GM19193 (cell line): ENCODE measurements around the gene AEBP1.

Experiments used
- POLR2A ChIP-seq: IDR thresholded peaks from 4 replicates; pipeline ENCODE4 v1.6.1; 2011; ENCODE audit not compliant: insufficient read depth, insufficient read length; ENCODE audit errors: extremely low read depth

The AEBP1 gene

GRCh38 chr7:44102846-44103565, 1.1 kb upstream of the AEBP1 start:
- TF ChIP-seq POLR2A: no peak

DNA sequence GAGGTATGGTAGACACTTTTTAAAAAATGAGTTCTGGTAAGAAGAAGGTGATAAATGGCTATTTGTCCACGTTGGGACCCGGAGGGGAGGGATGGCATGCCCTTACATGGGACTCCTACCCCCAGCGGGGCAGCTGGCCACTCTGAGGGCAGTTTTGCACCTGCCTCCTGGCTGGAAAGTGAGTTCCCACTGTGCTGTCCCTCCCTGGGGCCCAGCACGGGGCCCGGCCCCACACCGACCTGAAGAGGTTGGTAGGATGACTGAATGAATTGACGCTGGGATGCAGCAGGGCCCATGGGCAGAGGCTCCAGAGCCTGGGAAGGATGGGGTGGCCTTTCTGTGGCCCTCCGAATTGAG, 601 bp upstream of the AEBP1 start:
- no peak for TF ChIP-seq POLR2A

GRCh38 chr7:44104860-44105771, 971 bp downstream of the AEBP1 start:
- TF ChIP-seq POLR2A: no peak

DNA sequence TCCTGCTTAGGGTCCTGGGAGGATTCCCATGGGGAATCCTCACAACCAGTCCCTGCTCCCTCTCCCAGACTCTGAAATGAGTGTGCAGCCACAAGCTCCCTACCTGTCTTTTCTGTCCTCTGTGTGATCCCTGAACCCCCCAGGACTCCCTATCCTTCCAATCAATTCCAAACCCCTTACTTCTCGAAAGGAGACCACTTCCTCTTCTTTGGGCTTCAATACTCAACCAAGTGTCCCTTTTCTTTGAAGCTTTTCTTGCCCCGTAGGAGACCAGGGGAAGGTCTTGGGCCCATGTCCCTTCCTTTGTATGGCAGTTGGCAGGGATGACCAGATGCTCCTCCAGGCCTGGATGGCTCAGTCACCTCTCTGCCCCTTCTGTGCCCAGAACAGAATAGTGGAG, 1.7 kb downstream of the AEBP1 start:
- no peak for TF ChIP-seq POLR2A

DNA sequence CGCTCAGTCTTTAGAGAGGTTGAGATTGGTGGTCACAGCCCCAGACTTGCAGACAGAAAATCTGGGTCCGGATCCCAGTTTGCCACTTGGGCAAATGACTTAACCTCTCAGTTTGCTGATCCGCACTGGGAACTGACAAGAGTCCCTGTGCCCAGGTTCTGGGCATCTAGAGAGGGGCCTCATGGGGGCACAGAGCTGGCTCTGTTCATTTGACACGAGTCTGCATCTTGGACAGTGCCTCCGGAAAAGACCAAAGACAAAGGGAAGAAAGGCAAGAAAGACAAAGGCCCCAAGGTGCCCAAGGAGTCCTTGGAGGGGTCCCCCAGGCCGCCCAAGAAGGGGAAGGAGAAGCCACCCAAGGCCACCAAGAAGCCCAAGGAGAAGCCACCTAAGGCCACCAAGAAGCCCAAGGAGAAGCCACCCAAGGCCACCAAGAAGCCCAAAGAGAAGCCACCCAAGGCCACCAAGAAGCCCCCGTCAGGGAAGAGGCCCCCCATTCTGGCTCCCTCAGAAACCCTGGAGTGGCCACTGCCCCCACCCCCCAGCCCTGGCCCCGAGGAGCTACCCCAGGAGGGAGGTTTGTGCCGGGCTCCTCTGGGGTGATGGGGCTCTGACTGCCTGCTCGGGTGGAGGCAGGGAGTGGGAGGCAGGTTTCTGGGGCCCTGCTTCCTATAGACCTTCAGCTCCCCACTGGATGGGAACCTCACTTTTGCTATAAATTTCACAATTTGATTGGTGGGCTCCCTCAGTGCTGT, 2.3 kb downstream of the AEBP1 start:
- no peak for TF ChIP-seq POLR2A

- no peak for TF ChIP-seq POLR2A
Observed at GRCh38 chr7:44107116-44107960, 3.2 kb downstream of the AEBP1 start.

DNA sequence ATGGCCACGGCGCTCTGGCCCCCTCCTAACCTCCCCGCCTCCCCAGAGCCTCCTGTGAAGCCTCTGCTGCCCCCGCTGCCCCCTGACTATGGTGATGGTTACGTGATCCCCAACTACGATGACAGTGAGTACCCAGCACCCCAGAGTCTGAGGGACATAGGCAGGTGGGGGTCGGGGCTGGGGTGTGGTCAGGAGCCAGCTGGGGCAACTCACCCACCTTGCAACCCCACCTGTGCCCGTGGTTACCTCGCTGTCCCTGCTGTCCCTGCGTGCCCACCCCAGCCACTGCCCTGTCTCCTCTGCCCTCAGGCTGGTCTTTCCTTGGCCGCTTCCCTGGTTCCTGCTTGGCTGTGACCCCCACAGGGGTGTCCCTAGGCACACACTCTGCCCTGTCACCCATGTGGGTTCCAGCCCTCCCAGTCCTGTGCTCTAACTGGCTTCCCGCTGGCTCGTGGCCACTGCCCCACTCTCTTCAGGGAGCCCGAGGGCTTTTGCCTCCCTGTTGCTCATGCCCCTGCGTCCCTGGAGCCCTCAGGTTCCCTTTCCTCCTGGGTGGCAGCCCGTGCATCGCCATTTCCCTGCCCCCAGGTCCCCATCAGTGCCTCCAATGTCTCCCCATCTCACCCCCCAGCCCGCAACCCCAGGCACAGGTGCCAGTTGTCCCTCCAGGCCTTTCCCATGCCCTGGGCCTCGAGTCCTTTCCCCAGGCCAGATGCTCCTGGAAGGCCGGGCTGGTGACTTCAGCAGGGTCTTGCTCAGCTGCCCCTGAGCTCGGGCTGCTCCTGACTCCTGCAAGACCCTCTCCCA, 4.0 kb downstream of the AEBP1 start:
- no peak for TF ChIP-seq POLR2A

DNA sequence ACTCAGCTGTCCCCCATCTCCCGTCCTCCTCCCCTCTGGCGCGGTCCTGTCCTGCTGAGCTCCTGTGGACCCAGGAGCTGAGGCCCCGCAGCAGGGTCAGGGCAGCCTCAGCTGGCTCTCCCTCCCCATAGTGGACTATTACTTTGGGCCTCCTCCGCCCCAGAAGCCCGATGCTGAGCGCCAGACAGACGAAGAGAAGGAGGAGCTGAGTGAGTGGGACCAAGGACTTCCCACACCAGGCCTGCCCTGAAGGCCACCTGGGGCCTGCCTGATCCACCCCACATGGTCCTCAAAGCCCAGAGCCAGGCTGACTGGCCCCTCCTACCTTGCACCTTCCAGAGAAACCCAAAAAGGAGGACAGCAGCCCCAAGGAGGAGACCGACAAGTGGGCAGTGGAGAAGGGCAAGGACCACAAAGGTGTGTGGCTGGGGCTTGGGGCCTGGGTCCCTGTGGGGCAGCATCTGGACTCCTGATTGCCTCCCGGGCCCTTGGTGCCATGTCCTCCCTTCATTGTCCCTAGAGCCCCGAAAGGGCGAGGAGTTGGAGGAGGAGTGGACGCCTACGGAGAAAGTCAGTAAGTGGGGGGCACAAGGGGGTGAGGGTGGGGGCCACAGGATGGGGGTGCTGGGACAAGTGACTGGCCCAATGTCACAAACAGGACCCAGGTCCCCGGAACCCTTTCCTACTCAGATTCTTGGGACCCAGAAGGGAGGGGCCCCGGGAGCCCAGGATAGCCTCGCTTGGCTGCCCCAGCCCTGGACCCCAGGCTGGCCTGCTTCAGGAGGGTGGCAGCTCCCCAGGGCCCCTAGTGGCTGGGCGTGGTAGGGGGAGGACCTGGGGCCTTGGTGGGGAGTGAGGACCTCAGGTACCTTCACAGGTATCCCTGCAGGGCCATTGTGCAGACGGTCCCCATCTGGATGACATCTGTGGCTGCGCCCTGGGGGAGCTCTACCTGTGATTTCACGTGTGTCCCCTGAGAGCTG, 4.9 kb downstream of the AEBP1 start:
- TF ChIP-seq POLR2A: no peak

- no peak for TF ChIP-seq POLR2A
Observed at GRCh38 chr7:44109991-44110390, 5.8 kb downstream of the AEBP1 start.

DNA sequence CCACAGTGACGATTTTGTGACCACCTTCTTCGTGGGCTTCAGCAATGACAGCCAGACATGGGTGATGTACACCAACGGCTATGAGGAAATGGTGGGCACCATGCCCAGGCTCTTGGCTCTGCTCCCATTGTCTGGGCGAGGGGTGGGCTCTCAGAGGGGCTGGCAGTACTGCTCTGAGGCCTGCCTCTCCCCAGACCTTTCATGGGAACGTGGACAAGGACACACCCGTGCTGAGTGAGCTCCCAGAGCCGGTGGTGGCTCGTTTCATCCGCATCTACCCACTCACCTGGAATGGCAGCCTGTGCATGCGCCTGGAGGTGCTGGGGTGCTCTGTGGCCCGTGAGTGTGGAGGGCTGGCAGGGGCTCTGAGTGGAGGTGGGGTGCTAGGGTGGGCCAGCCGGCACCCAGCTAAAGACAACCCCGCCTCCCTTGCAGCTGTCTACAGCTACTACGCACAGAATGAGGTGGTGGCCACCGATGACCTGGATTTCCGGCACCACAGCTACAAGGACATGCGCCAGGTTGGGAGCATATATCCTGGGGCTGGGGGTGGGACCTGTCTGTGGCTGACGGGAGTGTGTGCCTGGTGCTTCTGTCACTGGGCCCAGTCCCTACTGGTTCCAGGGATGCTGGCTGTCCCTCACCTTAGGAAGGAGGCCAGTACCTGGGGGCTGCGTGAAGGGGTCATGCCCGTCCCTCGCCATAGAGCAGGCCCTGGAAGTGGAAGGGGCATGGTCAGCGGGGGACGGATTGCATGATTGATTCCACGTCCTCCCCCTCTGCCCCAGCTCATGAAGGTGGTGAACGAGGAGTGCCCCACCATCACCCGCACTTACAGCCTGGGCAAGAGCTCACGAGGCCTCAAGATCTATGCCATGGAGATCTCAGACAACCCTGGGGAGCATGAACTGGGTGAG, 6.8 kb downstream of the AEBP1 start:
- TF ChIP-seq POLR2A: no peak

- no peak for TF ChIP-seq POLR2A
Observed at GRCh38 chr7:44111761-44112160, 7.6 kb downstream of the AEBP1 start.

DNA sequence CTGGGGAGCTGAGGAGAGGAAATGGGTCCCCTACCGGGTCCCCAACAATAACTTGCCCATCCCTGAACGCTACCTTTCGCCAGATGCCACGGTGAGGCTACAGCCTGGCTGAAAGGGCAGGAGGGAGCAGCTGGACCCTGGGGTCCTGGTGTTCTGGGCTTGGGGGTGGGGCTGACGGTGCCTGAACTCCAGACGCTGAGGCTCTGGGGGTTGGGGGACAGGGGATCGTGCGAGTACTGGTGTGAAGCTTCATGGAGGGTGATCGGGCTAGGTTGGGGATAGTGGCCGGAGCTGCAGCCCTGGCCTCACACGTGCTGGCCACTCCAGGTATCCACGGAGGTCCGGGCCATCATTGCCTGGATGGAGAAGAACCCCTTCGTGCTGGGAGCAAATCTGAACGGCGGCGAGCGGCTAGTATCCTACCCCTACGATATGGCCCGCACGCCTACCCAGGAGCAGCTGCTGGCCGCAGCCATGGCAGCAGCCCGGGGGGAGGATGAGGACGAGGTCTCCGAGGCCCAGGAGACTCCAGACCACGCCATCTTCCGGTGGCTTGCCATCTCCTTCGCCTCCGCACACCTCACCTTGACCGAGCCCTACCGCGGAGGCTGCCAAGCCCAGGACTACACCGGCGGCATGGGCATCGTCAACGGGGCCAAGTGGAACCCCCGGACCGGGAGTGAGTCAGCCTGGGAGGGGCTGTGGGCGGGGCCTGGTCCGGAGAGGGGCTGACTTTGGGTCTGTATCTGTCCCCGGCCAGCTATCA, 8.3 kb downstream of the AEBP1 start:
- TF ChIP-seq POLR2A: no peak
